ENCODE results near the gene MS4A12.
"Not testable (repeated sequence)": the region's sequence is repeated elsewhere in the genome, so short reads cannot be mapped to it uniquely, and the experiment has no call there.

The MS4A12 gene, protein sequence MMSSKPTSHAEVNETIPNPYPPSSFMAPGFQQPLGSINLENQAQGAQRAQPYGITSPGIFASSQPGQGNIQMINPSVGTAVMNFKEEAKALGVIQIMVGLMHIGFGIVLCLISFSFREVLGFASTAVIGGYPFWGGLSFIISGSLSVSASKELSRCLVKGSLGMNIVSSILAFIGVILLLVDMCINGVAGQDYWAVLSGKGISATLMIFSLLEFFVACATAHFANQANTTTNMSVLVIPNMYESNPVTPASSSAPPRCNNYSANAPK

DNA sequence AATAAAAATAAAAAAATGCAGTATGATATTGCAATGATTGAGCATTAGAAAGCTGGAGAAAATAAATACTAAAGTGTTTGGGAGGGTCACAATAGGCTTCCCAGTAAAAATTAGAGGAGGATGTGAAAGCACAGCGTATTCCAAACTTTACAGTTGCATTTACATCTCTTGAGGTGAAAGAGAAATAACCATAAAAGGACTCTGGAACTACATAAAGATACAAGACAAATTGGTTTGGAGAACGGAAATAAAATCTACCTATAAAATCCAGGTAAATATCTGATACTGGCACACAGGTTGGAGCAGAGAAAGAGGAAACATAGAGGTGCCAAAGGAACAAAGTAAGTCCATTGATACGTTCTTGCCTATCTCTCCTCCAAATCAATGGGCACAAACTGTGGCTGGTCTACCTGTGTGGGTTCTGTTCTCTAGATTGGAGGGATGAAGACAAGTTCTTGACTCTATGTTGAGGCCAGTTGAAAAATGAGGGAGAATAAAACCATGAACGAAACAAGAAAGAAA lies at the start of gene MS4A12:
MS4A12 (plus strand) TSS at position 291 of the 522 bp plus-strand sequence. CDS start 4,541 bp downstream, outside the sequence.
- DNase-seq, result no peak

DNA sequence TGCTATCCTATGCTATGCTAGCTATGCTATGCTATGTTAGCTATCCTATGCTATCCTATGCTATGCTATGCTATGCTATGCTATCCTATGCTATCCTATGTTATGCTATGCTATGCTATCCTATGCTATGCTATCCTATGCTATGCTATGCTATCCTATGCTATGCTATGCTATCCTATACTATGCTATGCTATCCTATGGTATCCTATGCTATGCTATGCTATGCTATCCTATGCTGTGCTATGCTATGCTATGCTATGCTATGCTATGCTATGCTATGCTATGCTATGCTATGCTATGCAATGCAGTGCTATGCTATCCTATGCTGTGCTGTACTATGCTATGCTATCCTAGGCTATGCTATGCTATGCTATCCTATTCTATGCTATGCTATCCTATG lies 45.5 kb upstream of the MS4A12 start:
- DNase-seq, result no peak

- DNase-seq, result no peak
Observed at GRCh38 chr11:60447846-60448245, 44.7 kb upstream of the MS4A12 start.

- not testable (repeated sequence) for DNase-seq
Observed at GRCh38 chr11:60451185-60451584, 41.4 kb upstream of the MS4A12 start.

GRCh38 chr11:60454212-60454611 lies 38.4 kb upstream of the MS4A12 start:
- no peak for DNase-seq

- DNase-seq, result no peak
Observed at GRCh38 chr11:60455531-60456042, 37.0 kb upstream of the MS4A12 start, which contains the start of gene MS4A1. TSS of gene MS4A1 (plus strand) at chr11:60455847. CDS start at chr11:60462375, 6,528 bp downstream.

- no peak for DNase-seq
Observed at GRCh38 chr11:60457576-60457975, 35.0 kb upstream of the MS4A12 start.

- DNase-seq, result no peak
Observed at GRCh38 chr11:60459345-60459744, 33.2 kb upstream of the MS4A12 start.

- DNase-seq, result no peak
Observed at GRCh38 chr11:60468829-60469228, 23.7 kb upstream of the MS4A12 start.

- no peak for DNase-seq
Observed at GRCh38 chr11:60469723-60470122, 22.9 kb upstream of the MS4A12 start.

- no peak for DNase-seq
Observed at GRCh38 chr11:60477035-60477445, 15.5 kb upstream of the MS4A12 start.

DNA sequence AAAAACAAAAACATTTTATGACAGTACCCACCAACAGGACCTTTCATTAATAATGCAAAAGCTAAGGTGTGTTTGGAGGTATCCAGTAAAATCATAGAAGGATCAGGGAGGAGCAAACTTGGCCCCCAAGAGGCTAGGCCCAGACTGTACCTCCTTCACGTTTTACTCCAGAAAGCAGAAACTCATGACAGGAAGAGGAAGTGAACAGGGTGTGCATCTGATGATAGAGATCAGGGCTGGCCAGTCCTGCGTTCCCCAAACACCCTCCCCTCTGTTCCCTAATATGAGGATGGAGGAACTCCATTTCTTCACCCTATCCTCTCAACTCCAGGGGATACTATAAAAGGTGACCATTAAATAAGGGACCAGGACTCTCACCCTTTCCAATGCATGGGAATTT lies 10.2 kb upstream of the MS4A12 start:
- DNase-seq, result no peak

- no peak for DNase-seq
Observed at GRCh38 chr11:60485987-60486386, 6.6 kb upstream of the MS4A12 start.

DNA sequence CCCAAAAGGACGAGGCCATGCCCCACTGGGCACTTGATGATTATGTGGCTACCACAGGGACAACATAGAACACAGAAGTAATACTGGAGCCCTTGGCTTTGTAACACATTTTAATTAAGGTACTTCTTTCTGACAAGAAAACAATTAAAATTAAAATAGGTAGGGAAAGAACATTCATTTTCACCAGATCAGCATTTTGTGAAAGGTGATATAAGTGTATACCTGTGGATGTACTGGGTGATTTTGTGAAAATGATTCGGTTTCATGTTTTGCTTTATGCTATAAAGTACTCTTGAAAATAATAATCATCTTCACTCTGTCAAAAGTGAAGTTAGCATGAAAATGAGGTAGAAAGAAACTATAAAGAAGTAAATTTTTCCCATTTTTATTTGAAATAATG lies 876 bp downstream of the MS4A12 start:
- DNase-seq, result no peak

DNA sequence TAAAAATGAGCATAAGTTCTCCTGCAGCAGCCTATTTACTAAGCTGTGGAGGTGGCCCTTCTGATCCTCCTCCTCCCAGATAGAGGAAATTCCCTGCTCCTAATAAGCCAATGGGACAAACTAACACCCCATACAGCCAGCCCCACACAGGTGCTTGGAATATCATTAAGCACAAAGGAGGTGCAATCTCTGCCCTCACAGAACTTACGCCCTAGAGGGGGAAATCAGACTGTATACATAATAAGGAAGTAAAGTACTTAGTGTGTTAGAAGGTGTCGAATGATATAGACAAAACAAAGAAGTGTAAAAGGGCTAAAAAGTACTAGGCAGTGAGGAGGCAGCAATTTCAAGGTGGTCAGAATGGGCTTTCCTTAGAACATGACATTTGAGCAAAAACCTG lies 5.8 kb downstream of the MS4A12 start:
- DNase-seq, result no peak

- DNase-seq, result no peak
Observed at GRCh38 chr11:60498853-60499252, 6.3 kb downstream of the MS4A12 start.

DNA sequence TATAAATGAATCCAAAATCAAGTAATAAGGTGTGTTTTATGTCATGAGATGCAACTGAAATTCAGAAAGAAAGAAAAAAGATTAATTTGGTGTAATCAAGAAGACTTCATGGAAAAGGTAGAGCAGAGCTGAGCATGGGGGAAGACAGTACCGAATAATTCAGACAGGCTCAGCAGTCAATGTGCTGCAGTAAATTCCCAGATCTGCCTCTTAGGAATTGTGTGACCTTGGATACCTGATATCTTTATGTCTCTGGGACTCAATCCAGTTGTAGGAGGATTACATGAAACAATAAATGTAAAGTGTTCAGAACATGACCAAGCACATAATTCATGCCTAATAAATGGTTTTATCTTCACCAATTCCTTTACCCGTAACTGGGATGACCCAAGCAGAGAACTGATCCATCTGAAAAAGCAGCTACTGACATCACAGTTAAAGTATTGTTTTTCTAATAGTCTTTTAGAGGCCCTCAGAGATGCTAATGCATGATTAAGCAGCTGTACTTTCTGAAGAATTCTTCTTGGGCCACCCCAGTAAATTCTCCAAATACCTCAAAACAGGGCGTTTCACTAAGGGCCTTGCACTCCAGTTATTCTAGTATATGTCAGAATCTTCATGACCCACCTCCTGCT lies 7.8 kb downstream of the MS4A12 start:
- no peak for DNase-seq

DNA sequence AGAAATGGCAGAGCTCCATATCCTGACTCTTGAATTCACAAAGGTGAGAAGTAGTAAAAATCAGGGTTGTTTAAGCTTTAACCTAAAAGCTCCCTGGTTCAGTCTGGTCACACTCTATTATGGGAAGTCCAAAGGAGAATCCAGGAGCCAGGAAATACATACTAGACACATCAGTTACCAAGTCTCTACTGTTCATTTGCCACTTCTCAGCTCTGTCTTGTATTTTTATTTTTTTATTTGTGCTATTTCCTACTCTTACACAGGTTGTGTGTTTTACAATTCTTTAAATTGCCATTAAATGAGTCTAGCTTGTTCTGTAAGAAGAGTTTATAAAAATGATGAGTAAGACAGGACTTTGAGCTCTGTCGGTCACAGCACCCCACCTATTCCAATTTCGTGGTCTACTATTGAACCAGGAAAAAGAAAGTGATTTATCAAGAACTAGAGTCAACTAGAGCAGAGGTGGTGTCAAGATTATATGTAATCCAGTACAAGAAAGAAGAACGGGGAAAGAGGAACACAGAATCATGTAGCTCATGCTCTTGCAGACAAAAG lies 9.7 kb downstream of the MS4A12 start:
- DNase-seq, result no peak

DNA sequence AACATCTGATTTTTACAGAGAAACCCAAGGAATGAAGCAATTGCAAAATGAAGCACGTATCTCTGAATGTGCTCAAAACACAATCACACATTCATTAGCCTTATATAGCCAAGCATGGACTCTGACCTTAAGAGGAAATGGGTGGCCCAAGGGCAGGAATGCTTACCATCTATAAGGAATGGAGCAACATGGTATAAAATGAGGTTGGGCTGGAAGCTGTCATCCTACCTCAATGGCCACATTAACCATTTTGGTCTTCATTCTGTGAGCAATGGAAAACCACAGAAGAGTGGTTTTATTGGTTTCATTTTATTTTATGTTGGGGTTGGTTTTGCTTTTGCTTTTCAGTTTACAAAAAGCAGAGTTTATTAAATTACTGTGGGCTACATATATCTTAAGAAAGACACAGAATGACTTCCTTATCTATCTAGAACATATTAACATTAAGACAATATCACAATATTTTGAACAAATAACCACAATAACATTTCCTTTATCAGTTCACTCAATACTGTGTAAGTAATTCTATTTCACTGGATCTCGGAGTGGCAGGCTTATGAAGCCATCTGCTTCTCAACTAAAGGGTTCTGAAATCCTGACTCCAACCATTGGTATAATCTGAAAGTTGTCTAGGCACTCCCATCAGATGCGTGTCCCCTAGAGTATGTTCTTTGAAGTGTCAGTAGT lies 11.8 kb downstream of the MS4A12 start:
- no peak for DNase-seq

- DNase-seq, result not testable (repeated sequence)
Observed at GRCh38 chr11:60509609-60510008, 17.0 kb downstream of the MS4A12 start.

- not testable (repeated sequence) for DNase-seq
Observed at GRCh38 chr11:60510209-60510608, 17.6 kb downstream of the MS4A12 start.

- DNase-seq, result no peak
Observed at GRCh38 chr11:60511393-60511792, 18.8 kb downstream of the MS4A12 start.

GRCh38 chr11:60512651-60513225 lies 20.2 kb downstream of the MS4A12 start:
- DNase-seq, result no peak

Measured in activated effector memory CD4-positive, alpha-beta T cell treated with anti-CD3 and anti-CD28 coated beads, Interleukin-2, amount 50 U/mL, for 16 hours (primary cell).